Chondrocyte (in vitro differentiated cells): ENCODE measurements around the gene ZNHIT2. TPM values are rescaled to one million over a fixed set of nuclear protein-coding genes. Genes with fewer than 3 reads are reported as not detected.

Experiments
- DNase-seq: peaks from one replicate; pipeline ENCODE4 v3.0.0; 2021; ENCODE audit warnings: mixed read lengths, low spot score
- H3K27ac Mint-ChIP-seq: one replicate; pipeline ENCODE4 v1.8.0; 2021; ENCODE audit warnings: mild to moderate bottlenecking, moderate library complexity, mixed read lengths; ENCODE audit not compliant: unreplicated experiment
- H3K27me3 Mint-ChIP-seq: 2 replicates; pipeline ENCODE4 v1.8.0; 2021; ENCODE audit warnings: low read depth, mixed read lengths
- H3K36me3 Mint-ChIP-seq: 2 replicates; pipeline ENCODE4 v1.8.0; 2021; ENCODE audit warnings: low read depth, mixed read lengths
- H3K4me1 Mint-ChIP-seq: 2 replicates; pipeline ENCODE4 v1.8.0; 2021; ENCODE audit warnings: low read depth, mild to moderate bottlenecking, mixed read lengths
- H3K4me3 Mint-ChIP-seq: one replicate; pipeline ENCODE4 v1.8.0; 2021; ENCODE audit warnings: mild to moderate bottlenecking, moderate library complexity, mixed read lengths; ENCODE audit not compliant: unreplicated experiment
- H3K9me3 Mint-ChIP-seq: 2 replicates; pipeline ENCODE4 v1.8.0; 2021; ENCODE audit warnings: low read depth, mixed read lengths
- total RNA-seq: library from RNA; stranded (reverse); gene quantifications from 3 replicates; pipeline ENCODE4 v1.2.1, GENCODE V29; 2021
- TF ChIP-seq, protein P1 (sequence below): fragments of 200-600 bp; sonication (generic); IDR thresholded peaks from 2 replicates; pipeline ENCODE4 v1.5.0; 2021; ENCODE audit warnings: antibody characterized with exemption, mild to moderate bottlenecking, moderate library complexity

ZNHIT2 gene
- total RNA-seq, 1 donor from 2014 or later = 7.9 TPM

DNA sequence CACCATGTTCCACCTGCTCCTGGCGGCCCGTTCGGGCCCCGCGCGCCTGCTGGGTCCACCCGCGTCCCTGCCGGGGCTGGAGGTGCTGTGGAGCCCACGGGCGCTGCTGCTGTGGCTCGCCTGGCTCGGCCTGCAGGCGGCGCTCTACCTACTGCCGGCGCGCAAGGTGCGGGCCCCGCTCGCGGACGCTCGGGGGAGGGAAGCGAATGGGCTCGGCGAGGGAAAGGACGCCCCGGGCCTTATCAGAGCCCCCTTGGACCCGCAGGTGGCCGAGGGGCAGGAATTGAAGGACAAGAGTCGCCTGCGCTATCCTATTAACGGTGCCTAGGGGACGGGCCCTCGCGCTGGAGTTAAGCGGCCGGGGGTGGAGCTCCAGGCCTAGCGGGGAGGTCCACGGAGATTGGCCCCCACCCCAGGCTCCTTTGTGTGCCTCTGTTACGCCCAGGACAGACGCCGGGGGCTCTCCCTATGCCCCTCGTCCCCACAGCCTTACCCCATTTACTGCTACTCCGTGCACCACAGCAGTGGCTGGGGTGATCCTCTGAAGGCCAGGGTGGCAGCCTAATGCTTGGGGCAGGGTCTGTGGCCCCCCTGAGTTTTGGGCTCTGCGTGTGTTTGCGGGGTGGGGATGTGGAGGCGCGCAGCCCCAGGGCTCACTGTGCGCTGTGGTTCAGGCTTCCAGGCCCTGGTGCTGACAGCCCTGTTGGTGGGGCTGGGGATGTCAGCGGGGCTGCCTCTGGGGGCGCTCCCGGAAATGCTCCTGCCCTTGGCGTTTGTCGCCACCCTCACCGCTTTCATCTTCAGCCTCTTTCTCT, 4.7 kb downstream of the ZNHIT2 start:
- Mint-ChIP-seq H3K4me1 (peaks cover 34% of the 10 kb centered on the region), H3K9me3 (no peaks in the 10 kb centered on the region), H3K27me3 (no peaks in the 10 kb centered on the region), H3K36me3 (peaks cover 1% of the 10 kb centered on the region), H3K27ac (no peak overlapping the region), H3K4me3 (peak overlapping the region; percentile 86)
- no peak for DNase-seq
- TF ChIP-seq, protein P1, sequence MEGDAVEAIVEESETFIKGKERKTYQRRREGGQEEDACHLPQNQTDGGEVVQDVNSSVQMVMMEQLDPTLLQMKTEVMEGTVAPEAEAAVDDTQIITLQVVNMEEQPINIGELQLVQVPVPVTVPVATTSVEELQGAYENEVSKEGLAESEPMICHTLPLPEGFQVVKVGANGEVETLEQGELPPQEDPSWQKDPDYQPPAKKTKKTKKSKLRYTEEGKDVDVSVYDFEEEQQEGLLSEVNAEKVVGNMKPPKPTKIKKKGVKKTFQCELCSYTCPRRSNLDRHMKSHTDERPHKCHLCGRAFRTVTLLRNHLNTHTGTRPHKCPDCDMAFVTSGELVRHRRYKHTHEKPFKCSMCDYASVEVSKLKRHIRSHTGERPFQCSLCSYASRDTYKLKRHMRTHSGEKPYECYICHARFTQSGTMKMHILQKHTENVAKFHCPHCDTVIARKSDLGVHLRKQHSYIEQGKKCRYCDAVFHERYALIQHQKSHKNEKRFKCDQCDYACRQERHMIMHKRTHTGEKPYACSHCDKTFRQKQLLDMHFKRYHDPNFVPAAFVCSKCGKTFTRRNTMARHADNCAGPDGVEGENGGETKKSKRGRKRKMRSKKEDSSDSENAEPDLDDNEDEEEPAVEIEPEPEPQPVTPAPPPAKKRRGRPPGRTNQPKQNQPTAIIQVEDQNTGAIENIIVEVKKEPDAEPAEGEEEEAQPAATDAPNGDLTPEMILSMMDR = peak; percentile 93

DNA sequence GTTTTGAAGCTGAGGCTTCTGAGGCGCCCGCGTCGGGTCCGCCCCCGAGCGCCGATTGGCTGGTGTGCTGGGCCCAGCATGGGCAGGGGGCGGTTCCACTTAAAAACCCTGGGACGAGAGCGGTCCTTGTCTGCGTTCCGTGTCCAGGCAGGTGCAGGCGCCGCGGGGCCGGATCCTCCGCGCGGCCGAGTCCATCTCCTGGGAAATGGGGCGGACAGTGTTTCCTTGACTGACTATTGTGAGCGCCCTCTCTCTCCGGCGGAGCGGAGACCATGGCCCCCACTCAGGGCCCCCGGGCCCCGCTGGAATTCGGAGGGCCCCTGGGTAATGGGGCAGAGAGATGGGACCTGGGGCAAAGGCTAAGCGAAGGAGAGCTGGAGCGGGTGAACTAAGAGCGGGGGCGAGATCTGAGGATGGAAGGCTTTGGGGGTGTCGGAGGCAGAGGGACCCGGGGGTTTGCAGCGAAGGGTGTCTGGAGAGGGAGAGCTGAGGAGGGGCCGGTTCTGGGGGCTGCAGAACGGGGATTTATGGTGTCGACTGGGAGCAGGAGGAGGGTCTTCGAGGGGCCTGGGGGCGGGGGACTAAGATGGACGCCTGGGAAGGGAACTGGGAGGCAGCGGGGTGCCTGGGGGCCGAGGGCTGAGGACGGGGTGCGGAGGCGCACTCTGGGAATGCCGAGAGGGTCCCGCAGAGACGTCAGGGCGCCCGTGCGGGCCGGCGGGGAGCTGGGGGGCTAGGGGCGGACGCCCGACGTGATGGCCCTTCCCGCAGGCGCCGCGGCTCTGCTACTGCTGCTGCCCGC, 5.6 kb downstream of the ZNHIT2 start, which contains the start of gene TM7SF2:
Gene TM7SF2, plus strand, starts transcription at position 129 of the 802 bp plus-strand sequence. Its CDS starts 144 bp downstream, at position 273.
- H3K36me3 Mint-ChIP-seq = peaks cover 1% of the 10 kb centered on the region
- H3K27ac Mint-ChIP-seq = peak within 1 kb of the TSS; percentile 71
- no peak for DNase-seq

DNA sequence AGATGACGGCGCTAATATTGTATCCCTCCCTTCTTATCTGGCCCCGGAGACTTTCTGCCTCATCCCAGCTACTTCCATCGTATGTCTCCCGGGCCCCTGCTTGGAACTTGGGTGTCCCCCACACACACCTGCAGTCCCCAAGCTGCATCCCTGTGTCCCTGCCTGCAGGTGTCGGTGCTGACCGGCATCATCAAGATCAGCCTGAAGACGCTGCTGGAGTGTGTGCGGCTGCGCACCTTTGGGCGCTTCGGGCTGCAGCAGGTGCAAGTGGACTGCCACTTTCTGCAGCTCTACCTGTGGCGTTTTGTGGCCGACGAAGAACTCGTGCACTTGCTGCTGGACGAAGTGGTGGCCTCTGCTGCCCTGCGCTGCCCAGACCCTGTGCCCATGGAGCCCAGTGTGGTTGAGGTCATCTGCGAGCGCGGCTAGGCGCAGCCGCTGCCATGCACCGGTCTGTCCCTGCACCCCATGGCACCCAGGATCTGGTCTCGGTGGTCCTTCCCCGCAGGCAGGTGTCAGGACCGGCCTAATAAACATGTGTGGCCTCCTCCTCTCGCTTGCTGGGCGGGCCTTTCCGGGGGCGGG, 6.2 kb downstream of the ZNHIT2 start:
- Mint-ChIP-seq H3K4me1 (peaks cover 27% of the 10 kb centered on the region), H3K27ac (no peak overlapping the region)
- DNase-seq = peak; percentile 95

More for the DNA sequence above, 5.6 kb downstream of the ZNHIT2 start, which contains the start of gene TM7SF2:
- TF ChIP-seq, protein P1 = no peak
- Mint-ChIP-seq H3K4me3 (peak within 1 kb of the TSS; percentile 86), H3K9me3 (no peaks in the 10 kb centered on the region), H3K4me1 (peaks cover 34% of the 10 kb centered on the region), H3K27me3 (no peaks in the 10 kb centered on the region)

DNA sequence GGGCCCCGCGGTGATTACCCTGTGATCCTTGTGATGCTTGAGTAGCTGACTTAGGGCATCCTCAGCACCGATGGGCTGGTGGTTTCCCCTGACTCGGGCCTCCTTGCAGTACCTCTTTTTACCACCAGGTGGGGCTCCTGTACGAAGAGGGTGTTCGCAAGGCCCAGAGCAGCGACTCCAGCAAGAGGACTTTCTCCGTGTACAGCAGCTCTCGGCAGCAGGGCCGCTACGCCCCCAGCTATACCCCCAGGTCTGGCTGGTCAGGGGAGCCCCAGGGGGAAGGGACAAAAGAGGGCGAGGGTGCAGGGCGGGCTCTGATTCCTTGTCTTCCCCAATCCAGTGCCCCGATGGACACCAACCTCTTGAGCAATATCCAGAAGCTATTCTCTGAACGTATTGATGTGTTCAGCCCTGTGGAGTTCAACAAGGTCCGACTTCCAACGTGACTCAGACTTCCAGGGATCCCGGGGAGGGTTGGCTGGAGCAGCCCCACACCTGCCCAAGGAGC, 7.1 kb downstream of the ZNHIT2 start:
- Mint-ChIP-seq H3K4me3 (no peak overlapping the region), H3K36me3 (peaks cover 1% of the 10 kb centered on the region), H3K27me3 (no peaks in the 10 kb centered on the region)

More for the DNA sequence above, 6.2 kb downstream of the ZNHIT2 start:
- no peaks in the 10 kb centered on the region for H3K27me3 Mint-ChIP-seq
- TF ChIP-seq, protein P1 = no peak
- no peaks in the 10 kb centered on the region for H3K9me3 Mint-ChIP-seq
- peak overlapping the region; percentile 86 for H3K4me3 Mint-ChIP-seq
- H3K36me3 Mint-ChIP-seq = peaks cover 1% of the 10 kb centered on the region

More for the DNA sequence above, 7.1 kb downstream of the ZNHIT2 start:
- Mint-ChIP-seq H3K4me1 (peaks cover 26% of the 10 kb centered on the region), H3K27ac (peak overlapping the region; percentile 42), H3K9me3 (no peaks in the 10 kb centered on the region)
- DNase-seq = peak; percentile 95
- TF ChIP-seq, protein P1 = peak; percentile 89
